Left renal pelvis (tissue), 4 donors: ENCODE data around the gene ELFN2. TPM values are rescaled to one million over a fixed set of nuclear protein-coding genes. Genes with fewer than 3 reads are reported as not detected.
A peak's percentile ranks its signal among the peaks of the same experiment; 100 is the strongest.

Experiments
- DNase-seq, 4 donors: peaks; one replicate each; pipeline ENCODE4 v3.0.0-alpha.2; 2013; ENCODE audit warnings: low read depth in 4 of 4, low spot score in 3 of 4
- polyA plus RNA-seq, 4 donors: library from polyadenylated mRNA; unstranded; fragments of 120-200 nt; gene quantifications; one replicate each; pipeline ENCODE4 v1.2.1, GENCODE V29; 2013; ENCODE audit not compliant: insufficient read length in 4 of 4

Gene ELFN2
- polyA plus RNA-seq, 4 donors, result 0.54 to 5.3 (median 1.4) TPM

DNA sequence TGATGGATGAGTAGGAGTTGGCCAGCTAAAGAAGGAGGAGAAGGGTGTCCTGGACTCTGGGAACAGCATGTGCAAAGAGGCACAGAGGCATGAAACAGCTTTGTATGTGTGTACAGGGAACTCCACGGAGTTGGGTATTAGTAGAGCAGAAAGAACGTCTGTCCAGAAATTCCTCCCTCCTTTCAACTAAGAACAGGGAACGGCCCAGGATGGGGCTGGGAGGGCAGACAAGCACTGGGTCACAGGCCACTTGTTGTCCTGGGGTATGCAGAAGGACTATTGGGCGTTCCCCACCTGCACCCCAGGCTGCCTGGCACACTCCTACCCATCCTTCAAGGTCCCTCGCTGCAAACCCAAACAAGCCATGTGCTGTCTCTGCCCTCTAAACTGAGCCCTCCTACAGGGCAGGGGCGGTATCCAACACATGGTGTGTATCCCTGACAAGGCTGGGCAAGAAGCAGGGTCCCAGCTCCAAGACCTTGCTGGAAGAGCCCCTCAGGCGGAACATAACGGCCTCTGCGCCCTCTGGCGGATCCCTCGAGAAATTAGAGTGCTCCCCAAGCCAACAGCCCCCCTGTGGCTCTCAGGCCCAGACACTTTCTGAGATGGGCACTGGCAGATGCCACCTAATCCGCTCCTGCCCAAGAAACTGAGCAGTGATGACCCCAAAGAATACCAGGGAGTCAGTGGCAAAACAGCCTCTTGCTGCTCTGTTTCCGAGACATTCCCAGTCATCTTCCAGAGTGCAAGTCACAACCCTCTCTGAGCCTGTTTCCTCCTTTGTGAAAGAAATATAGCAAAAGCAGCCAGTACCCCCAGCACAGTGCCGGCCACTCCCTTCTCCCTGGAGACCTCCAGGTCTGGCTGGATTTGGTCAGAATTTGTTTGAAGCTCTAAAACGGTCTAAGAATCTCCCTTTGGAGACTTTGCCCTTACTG, 1.6 kb upstream of the ELFN2 start:
- peak in 1 of 4 donors; percentile 50 for DNase-seq

DNA sequence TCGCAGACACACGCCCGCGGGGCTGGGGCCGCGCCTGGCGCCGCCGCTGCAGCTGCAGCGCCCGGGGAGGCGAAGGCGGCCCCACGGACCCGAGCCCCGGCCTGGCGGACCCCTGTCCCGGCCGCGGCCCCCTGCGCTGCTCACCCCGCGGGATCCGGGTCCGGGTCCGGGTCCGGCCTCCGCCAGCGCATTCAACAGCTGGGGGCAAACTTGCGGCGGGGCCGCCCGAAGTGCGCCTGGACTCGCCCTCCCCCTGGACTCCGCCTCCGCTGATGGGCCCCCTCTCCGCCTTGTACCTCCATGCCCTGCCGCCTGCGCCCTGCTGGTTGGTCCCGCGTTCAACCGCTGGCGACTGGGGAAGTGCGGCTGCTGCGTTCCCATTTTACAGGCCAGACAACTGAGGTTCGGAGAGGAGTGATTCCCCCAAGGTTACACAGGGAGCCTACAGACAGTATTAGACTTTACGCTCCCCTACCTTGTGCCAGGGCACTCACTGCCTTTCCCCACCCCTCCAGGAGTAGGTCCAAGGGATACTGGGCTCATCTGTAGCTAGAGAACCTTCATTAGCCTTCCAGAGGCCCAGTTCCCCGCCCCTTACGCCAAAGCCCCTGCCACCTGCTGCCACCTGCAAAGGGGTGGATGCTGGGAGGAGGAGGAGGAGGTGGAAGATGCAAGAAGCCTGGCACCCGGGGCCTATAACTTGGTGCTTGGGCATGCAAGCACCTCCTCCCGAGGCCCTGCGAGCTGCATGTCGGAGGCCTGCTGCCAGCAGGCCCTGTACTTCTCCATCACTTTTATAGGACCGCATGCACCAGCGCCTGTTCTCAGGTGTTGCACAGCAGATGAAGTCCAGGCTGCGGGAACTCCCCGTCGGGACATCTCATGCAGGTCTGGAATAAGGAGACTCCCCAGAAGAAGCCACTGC, 694 bp upstream of the ELFN2 start:
- DNase-seq, result no peak

GRCh38 chr22:37426706-37427134, 559 bp downstream of the ELFN2 start:
- no peak for DNase-seq

- no peak for DNase-seq
Measured at GRCh38 chr22:37425800-37426705, 1.2 kb downstream of the ELFN2 start.

- DNase-seq, result no peak
Measured at GRCh38 chr22:37425369-37425768, 1.9 kb downstream of the ELFN2 start.

DNA sequence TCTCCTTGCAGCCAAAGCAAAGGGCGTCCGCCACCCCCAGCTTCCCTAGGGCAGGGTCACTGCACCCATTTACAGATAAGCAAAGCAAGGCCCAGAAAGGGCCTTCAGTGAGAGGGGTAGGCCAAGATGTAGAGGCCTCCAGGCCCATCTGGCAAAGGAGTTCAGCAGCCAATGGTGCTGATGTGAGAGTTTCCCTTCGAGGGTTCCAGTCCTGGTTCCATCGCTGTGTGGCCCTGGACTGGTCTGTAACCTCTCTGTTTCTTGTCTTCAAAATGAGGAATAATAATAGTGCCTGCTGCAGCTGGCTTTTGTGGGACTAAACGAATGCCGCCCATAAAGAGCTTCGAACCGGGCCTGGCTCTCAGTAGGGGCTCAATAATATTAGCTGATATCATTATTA, 4.0 kb downstream of the ELFN2 start:
- no peak for DNase-seq

DNA sequence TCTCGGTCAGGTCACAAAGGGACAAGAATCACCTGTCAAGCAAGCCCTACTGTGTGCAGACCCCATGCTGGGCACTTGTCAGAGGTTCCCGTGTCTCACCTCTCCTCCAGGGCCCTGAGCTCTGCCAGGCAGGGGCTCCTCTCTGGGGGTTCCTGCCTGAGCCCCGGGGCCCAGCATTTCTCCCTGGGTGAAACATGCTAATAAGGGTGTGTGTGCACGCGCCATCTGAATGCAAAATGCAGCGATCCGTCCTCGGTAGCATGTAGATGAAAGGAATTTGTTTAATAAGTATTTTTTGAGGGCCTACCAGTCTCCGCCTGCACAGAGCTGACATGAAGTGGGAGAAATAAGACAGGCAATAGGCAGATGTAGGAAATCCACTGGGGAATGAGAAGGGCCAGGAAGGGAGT, 5.8 kb downstream of the ELFN2 start:
- no peak for DNase-seq

DNA sequence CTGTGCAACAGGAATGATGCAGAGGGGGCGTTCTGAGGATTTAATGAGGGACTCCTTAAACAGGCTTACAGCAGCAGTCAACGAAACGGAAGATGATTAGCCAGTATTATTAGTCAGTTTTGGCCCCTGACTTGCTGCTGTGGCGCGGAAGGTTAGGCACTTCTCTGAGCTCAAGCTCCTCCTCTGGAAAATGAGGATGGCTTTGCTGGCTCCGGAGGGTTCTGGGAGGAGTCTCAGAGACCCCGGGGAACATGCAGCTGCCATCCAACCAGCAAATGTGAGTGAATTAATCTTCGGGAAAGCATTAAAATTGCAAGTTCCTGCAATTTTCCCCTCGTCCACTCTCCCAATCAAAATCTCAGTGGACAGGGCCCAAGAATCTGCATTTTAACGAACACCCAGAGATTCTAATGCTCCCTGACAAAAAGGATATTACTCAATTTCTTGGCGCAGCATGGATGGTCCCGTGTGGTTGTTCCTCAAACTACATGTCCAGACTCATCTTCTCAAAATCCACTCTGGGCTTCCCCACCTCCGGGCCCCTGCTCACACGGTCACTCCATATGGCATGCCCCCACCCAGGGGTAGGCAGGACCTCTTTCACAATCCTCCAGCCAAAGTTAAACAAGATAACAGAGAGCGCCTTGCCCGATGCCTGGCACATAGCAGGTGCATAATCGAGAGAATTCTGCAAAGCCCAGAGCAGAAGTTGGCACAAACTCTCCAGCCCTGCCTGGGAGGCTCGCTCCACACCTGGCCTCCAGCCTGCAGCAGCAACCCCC, 6.4 kb downstream of the ELFN2 start:
- no peak for DNase-seq

DNA sequence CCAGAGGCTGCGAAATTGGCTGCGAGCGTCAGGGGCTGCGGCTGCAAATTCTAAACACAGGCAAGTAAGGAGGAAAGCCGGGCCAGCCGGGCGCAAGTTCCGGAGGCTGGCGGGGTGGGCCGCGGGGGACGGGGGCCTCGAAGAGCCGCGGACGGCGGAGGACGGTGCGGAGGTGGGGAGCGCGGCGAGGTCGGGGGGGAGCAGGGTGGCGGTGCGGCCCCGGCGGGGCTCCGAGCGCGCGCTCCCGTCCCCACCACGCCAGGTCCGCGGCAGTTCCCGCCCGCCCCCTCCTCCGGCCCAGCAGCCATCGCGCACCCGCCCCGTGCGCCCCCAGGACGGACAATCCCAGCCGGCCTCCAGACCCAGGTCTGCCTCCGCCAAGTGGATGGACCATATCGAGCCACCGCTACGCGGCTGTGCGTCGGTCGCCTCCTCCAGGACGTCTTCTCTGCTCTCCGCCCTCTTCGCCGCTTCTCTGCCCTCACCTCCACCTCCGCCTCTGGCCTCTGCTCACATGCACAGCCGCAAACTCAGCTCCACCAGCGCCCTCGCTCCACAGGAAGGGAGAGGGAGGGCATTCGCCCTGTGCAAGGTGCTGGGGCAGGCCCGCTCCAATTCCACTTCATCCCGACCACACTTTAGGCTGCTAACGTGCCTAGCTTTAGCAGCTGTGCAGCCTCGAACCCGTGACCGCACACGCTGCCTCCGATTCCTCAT, 7.2 kb downstream of the ELFN2 start:
- DNase-seq, result no peak

DNA sequence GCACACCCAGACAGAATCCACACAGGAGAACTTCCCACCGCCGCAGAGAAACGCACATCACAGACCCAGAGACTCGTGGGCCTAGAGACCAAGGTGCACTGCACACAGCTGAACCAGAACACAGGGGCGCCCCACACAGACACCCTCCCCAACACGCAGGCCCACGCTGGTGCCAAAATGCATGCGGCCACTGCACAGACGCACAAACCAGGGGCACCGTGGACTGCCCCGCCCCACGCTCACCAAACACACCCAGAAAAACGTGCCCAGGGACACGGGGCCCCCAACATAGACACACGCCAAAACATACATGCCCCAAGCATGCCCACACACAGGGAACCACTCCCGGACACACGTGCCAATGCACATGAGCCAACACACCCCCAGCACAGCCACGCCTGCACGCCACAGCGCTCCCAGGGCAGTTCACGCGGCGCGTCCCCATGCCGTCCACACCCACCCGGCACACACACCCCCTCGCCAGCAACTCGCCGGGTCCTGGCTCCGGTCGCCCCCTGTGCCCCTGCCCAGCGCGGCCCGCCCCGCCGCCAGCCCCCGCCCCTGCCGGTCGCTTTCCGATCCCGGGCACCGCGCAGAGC, 7.8 kb downstream of the ELFN2 start:
- no peak for DNase-seq

GRCh38 chr22:37418627-37419369, 8.5 kb downstream of the ELFN2 start:
- no peak for DNase-seq

- DNase-seq, result no peak
Measured at GRCh38 chr22:37417677-37418348, 9.5 kb downstream of the ELFN2 start.

DNA sequence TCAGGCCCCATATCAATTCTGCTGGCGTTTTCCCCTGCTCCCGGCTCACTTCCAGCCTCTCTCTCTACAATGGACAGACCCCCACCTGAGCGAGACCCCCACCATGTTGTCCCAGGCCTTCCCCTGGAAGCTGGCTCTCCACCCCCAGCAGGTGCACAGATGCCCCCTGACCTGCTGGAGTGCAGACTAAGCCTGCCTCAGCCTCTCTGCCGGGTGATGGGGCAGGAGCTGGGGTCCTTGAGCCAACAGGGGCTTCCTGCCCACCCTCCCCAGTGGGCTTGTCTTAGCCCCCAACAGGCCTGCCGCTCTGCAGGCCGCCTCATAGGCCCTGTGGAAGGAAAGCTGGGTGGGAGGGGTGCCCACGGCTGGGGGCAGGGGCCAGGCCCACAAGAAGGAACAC, 10.0 kb downstream of the ELFN2 start:
- DNase-seq, result no peak

DNA sequence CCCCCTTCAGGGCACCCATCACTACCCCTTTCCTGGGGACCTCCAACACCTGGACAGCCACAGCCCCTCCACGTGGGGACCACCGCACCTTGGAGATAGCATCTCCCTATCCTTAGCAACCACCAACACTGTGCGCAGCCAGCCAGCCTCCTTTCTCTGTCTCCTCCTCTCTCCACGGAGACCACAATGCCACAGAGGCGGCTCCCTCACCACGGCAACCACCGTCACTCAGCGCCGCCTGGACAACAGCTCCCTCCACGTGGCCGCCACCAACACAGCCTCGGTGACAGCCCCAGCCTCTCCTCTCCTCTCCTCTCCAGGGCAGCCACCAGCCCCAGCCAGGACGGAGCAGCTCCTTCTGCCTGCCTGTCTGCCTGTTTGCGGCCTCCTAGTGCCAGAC, 10.5 kb downstream of the ELFN2 start:
- no peak for DNase-seq

GRCh38 chr22:37416389-37416788, 10.9 kb downstream of the ELFN2 start:
- no peak for DNase-seq

GRCh38 chr22:37415210-37415609, 12.1 kb downstream of the ELFN2 start:
- DNase-seq, result no peak

- DNase-seq, result no peak
Measured at GRCh38 chr22:37414288-37414687, 13.0 kb downstream of the ELFN2 start.
